GM18499 (cell line): ENCODE results near the gene CARD19.
"Not testable (repeated sequence)": the region's sequence is repeated elsewhere in the genome, so short reads cannot be mapped to it uniquely, and the experiment has no call there.

ENCODE experiments used
- ATAC-seq: cut with Tn5 transposase; IDR thresholded peaks from one replicate; pipeline ENCODE4 v1.9.1; 2021; ENCODE audit warnings: moderate number of reproducible peaks; ENCODE audit not compliant: insufficient read depth, unreplicated experiment

CARD19 gene

DNA sequence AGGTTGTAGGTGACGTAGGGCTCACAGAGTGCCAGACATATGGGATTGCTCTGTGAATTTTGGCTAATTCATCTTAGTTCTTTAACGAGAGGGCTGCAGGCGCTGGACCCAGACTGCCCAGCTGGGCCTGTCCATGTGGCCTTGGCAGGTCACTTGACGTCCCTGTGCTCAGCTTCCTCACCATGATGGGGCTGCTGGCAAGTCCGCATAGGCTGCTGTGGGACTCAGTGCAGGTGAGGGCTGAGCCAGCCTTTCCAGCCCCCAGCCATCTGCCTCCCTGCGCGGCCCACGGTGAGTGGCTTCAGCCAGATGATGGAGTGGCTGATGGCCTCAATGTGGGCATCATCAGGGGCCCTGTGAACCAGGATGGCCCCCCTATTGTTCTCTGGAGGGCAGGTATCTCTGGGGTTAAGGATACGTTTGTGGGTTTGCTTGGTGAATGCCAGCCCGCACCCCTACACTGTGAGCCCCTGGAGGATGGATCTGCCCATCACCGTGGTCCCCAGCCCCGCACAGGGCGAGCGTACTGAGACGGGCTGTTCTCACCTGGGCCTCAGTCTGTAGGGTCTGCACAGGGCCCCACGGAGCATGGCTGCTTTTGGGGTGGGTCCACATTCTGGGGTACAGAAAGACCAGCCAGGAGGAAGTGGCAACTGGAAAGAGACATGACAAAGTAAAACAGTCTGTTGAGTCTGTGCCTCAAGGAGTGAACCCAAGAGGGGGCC, 3.7 kb downstream of the CARD19 start:
- no peak for ATAC-seq

GRCh38 chr9:93100276-93100636, 4.2 kb downstream of the CARD19 start:
- no peak for ATAC-seq

GRCh38 chr9:93101086-93101485, 5.1 kb downstream of the CARD19 start:
- ATAC-seq, result not testable (repeated sequence)

DNA sequence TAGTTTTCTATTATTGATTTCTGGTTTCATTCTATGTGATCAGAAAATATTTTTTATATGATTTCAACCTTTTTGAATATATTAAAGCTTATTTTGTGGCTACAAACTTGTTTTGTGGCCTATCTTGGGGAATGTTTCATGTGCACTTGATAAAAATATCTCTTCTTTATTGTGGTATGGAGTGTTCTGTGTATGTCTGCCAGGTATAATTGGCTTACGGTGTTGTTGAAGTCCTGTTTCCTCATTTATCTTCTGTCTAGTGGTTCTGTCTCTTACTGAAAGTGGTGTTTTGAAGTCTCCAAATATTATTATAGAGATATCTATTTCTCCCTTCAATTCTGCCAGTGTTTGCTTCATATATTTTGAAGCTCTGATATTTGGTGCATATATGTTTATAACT, 9.6 kb downstream of the CARD19 start:
- no peak for ATAC-seq

DNA sequence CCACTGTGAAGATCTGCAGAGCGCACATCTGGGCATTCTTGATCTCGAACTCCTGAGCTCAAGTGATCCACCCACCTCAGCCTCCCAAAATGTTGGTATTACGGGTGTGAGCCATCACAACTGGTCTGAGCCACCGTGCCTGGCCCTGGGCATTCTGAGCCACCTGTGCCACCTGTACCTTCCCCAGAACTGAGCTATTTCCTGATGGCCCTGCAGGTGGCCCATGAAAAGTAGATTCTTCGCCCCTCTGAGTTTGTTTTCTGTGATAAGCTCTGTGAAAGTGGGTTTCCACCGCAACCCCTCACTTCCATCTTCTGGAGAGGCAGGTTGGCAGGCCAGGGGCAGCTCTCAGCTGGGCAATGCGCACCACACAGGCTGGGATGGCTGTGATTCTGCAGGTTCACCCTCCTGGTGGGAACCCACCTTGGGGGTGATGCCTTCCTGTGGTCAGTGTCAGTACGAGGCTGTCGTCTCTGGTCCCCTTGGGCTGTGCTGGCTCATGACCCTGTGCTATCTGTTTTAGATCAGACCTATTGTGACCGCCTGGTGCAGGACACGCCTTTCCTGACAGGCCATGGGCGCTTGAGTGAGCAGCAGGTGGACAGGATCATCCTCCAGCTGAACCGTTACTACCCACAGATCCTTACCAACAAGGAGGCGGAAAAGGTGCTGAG, 11.3 kb downstream of the CARD19 start:
- ATAC-seq, result no peak

DNA sequence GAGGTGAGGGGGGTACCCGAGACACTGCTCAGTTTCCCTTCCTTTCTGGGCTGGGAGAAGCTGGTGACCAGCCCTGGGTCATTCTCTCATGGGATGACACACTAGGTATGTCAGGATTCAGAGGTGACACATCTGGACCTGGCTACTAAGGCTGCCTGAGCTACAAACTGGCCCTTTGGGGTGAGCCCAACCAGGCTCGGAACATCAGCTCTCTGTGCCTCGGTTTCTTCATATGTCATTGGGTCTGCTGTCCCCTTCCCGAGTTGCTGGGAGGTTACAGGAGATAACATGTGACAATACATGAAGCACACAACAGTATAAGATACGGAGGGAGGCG, 11.8 kb downstream of the CARD19 start:
- ATAC-seq, result no peak

DNA sequence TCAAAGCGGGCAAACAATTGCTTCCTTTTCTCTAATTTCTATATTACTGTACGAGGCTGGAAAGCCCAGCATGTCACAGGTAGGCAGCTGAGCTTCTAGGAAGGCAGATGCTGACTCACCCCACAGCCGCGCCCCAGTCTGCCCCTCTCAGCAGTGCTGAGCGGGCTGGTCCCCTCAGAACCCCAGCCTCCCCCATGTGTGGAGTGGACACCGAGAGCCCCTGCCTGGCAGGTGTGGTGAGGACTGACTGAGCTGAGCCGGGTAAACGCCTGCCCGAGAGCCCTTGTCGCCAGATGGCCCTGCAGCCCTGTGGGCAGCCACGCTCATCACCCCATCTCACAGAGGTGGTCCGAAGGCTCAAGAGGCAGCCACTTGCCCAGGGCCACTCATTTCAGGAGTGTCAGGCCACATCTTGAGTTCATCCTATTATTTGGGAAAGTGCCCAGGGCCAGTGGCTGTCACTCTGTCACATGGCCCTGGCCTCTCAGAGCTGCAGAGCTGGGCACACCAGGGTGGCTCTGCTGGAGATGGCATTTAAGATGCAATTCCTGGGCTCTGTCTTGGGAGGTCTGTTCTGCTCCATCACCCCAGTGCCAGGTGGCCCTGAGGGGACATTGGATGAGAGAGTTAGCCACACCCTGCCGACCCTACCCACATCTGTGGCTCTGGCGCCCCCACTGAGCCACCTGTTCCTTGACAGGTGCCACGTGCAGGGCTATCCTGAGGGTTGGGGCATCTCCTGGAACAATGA, 12.4 kb downstream of the CARD19 start:
- ATAC-seq, result no peak

GRCh38 chr9:93110311-93110855, 14.4 kb downstream of the CARD19 start:
- ATAC-seq, result no peak

- no peak for ATAC-seq
These were observed 15.0 kb downstream of the CARD19 start for GRCh38 chr9:93111001-93111370.

GRCh38 chr9:93111371-93112115, 15.5 kb downstream of the CARD19 start:
- no peak for ATAC-seq

GRCh38 chr9:93112116-93112863, 16.3 kb downstream of the CARD19 start:
- no peak for ATAC-seq

DNA sequence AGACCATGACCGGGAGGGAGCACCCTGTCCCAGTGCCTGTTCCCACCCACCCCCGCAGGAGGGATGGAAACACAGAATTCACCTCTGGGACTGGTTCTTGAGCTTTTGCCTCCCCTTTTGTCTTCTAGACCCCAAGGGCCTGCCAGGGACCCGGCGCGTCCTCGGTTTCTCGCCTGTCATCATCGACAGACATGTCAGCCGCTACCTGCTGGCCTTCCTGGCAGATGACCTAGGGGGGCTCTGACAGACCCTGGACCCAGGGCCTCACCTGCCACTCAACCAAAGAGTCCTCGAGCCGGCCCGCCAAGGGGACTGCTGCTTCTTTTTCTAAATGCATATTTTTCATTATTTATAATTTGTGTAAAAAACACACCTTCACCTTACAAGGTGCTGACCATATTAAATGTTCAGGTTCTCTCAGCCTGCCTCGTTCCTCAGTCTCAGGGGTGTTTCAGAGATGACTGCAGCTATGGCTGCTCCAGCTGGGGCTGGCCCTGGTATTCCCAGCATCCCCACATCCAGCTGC, 16.9 kb downstream of the CARD19 start:
- no peak for ATAC-seq

GRCh38 chr9:93114169-93114983, 18.4 kb downstream of the CARD19 start:
- ATAC-seq, result no peak

- no peak for ATAC-seq
These were observed 18.9 kb downstream of the CARD19 start for GRCh38 chr9:93114984-93115335.

- ATAC-seq, result no peak
These were observed 19.6 kb downstream of the CARD19 start for GRCh38 chr9:93115486-93116071.

DNA sequence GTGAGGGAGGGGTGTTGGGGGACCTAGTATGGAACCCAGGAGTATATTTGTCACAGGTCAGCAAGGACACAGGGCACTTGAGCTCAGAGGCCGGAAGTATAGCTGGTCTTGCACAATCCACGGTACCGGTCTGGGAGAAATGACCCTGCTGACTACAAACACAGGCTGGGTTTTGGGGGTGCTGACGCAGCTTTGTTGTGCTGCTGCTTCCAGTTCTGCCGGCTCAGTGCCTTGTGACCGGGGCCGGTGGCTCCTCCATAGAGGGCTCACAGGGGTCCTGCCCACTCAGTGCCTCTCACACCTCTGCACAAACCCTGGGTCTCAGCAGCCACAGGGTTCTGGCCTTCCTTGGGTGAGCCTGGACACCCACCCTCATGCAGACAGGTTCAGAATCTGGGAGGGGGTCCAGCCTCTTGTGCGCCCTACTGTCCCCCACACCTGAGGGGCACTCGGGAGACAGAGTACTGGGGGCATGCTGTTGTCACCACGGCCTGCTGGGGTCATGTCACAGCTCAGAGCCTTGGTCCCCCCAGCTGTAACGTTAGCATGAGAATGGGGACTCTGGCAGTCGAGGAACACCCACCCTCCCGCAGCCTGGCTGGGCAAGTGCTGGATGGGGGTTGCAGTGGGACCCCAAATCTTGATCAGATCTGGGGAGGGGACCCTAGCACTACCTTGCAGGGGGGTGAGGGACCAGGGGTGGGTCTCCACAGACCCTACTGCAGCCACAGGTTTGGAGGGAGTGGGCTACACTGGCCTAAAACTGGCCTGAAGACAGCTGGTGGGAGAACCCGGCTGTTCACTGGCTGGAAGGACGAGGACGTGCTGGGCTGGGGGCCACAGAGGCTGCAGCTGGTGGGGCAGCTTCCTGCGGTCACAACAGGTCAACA, 20.3 kb downstream of the CARD19 start:
- no peak for ATAC-seq

- ATAC-seq, result not testable (repeated sequence)
These were observed 21.5 kb downstream of the CARD19 start for GRCh38 chr9:93117521-93117920.
